Stimulated activated CD4-positive, alpha-beta T cell treated with anti-CD3 and anti-CD28 coated beads, TNF-alpha, amount 100 ng/mL, for 4 hours (primary cell): ENCODE measurements around the gene CYP2U1.
"Not testable (repeated sequence)": the region's sequence is repeated elsewhere in the genome, so short reads cannot be mapped to it uniquely, and the experiment has no call there.

ENCODE experiments used
- DNase-seq, 3 experiments: peaks; one replicate each; pipeline ENCODE4 v3.0.0-alpha.2; 2020; ENCODE audit warnings: low read depth in 3 of 3

The CYP2U1 gene

DNA sequence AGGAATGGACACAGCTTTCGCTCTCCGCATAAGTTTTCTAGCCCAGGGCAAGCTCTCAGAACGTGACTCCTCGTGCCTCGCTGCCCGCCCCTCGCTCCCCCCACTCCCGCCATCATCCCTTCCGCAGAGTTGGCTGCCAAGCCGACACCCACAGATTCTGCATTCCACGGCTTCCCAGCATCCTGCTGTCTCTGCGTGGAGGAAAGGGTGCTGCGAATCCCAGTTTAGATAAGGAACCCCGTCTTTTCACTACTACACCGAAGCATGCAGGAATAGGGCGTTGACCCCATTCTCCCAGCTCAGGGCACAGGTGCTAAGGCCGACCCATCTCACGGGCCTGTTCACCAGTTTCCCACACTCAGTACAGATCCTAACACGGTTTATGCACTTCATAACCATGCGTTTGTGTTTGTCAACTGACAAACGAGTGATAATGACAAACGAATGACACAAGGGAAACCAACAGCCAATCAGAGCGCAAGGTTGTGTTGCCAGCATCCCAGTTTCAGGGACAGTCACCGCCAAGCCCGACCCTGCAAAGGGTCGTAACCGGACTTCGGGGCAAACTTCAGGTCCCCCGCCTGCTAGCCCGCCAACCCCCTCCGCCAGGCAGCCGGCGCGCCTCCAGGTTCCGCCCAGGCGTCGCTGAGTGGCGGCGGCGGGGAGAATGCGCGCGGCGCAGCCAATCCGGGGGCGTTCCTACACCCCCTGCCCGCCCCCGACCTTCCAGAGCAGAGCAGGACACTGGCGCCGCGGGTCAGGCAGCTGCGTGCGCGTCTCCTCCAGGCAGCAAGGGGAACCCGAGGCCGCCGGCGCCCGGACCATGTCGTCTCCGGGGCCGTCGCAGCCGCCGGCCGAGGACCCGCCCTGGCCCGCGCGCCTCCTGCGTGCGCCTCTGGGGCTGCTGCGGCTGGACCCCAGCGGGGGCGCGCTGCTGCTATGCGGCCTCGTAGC, at the start of gene CYP2U1:
Gene CYP2U1 (plus strand): TSS at position 729 of the 954 bp plus-strand sequence. CDS start 95 bp downstream, at position 824.
- peak; percentile 62 to 68 (median 67) for DNase-seq

DNA sequence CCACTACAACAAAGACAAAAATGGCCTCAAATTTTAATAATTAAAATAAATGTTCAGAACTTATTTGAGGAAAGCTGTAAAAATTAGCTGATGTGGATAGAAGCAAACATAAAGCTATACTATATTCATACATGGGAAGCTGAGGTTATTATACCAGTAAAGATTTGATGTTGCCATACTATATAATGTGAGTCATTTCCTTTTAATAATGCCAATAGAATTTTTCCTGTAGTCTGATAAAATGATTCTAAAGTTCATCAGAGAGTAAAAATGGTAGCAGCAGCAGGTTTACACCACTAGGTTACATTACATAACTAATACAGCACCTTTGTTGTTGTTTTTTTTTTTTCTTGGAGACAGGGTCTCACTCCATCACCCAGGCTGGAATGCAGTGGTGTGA, 45.5 kb upstream of the CYP2U1 start:
- no peak for DNase-seq

DNA sequence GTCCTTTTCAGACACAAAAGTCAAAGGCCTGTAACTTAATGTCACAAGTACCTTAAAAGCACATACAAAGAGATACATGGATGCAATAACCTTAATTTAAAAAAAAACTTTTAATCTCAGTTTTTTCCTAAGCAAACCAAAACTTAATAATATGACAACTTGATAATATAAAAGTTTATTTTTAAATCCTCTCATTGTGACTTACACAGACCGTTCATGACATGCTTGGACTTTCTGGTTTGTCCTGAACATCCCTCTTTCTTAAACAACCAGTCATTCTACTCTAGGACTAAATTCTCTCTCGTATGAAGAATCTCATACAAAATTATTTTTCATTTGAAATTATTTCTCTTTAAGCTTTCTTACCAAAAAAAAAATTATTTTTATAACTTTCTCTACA, 43.1 kb upstream of the CYP2U1 start:
- no peak for DNase-seq

DNA sequence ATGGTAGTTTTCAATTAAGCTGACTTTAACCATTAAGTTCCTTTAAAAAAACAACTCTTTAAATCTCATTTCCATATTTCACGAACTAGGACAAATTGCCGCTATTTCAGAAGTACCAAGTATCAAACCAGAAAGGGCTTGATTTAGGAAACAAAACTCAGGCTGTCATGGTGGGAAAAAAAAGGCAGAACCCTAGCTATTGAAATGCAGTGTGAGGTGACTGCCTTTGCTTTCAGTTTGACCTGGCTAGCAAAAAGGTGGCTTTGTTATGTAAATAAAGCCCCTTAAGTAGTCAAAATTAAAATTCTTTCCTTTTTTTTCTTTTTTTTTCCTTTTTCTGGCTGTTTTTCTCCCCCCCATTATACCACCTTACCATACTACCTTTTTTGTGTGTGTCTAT, 40.6 kb upstream of the CYP2U1 start:
- no peak for DNase-seq

DNA sequence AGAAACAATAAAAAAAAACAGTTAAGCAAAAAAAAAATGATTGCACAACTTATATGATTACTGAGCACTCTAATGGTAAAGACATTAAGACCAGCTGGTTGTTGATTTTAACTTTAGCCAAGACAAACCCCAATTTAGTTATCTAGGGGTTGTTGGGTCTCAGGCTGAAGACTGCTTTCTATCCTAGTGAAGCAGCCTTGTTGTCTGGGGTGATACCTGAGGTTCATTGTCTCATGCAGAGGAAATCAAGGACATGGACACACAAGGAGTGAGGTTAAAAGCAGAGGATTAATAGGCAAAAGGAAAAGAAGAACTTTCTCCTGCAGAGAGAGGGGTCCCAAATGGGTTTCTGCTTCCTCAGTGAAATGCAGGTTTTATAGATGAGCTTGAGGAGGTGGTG, 40.0 kb upstream of the CYP2U1 start:
- no peak for DNase-seq

DNA sequence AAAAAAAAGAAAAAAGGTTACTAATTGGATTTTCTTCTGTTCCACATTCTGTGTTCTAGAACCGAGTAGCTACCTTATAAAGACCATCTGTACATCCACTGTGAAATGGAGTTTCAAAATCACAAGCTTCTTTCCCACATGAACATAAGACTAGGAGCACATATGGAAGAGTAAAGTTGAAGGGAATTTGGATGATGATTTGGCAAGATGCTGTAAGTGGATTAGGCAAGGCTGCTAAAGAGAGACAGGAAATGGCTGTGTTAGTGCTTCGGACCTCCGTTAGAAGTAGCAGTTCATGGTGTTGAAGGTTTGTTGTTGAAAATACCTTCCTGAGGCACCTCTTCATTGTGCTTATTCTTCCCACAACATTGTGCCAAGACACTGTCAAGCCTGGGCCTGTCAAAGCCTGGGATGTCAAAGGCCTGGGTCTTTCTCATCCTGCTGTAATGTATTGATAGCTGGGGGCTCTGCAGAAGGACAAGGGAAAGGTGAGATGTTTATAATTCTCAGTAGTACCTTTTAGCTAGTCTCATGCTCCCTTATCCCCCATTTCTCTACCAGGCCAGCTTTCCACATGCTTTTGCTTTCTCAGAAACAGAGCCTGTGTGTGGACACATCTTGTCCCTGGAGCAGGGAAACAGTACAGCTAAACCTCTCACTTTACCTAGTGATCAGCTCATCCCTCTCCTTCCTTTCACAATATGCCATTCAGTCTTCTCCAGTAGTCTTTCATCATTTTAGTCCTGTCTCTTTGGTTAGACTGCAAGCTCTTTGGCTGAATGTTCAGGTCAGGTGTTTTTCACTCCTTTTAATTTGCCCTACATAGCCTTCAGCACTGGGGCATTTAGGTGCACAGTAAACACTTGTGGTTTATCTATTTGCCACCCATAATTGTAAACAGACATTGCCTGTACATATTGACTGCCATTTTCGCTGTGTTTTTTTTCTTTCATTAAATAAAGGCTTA, 37.9 kb upstream of the CYP2U1 start:
- DNase-seq: no peak

DNA sequence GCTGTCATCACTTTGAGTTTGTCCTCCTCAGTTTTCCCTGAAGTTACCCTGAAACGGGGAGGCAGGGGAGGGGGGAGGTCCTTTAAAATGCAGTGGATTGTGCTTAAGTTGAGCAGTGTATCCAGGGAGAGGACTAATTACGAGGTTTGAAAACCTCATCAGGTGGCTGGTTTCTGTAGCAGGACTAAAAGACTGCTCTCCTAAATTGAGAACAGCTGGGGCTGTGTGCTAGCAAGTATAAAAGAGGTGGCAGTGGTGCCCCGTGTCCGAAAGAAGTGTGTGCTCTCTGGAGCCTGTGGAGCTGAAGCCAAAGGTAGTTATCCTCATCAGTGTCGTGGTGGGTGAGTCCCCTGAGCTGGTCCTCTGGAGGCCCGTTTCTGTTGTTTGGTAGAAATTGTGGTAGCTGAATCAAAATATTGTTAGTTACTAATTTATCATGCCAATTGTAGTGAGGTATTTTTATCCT, 37.2 kb upstream of the CYP2U1 start:
- DNase-seq: no peak

DNA sequence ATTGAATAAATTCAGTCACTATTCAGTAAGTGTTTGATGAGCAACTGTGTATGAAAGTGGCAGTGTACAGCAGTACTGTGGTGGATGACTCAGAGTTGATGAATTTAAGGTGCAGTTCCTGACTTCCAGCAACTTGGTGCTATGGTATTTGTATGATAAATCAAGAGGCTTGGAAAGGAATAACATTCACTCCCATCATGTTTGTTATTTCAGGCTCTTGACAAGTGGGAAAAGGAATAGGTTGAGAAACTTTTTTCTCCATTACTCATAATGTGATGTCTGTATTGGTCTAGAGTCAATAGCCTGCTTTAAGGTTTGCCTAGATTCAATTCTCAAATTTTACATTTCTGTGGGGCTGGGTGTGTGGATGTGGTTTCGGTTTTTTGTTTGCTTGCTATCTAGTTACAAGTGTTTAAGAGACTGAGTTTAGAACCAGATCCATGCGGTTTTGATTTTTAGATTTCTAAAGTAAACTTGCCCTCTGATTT, 35.1 kb upstream of the CYP2U1 start:
- DNase-seq: no peak

DNA sequence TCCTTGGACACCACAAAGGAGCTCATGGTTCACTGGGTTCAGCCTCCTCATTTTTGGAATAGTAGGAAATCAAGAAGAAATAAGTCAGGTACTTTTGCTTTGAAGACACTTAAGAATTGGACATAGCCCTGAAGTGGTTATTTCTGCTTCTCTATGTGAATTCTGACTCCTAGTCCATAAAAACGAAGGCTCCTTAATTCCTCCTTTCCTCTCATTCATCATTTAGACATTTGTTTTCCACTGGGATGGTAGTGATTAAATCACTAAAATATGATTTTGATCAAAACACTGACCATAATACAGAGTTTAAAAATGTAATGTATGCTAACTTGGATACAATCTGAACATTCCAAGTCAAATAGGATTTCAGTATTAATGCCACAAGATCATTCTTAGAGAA, 34.7 kb upstream of the CYP2U1 start:
- DNase-seq: no peak

DNA sequence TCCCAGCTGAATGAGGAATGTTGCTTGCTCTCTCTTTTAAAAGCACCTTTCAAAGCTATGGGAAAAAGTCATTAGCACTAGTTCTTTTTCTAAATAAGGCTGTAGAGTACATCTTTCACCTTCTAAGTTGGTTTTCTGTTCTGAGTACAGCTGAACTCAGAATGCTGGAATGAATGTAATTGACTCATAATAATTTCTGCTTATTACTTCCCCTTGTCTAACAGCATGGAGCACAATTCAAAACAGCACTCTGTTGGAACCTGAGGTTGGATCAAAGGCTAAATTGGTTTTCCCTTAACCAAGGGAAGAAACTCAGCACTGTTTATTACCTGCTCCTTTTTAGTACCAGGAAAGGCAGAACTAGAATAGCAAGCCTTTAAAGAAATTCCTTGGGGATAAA, 33.5 kb upstream of the CYP2U1 start:
- no peak for DNase-seq

DNA sequence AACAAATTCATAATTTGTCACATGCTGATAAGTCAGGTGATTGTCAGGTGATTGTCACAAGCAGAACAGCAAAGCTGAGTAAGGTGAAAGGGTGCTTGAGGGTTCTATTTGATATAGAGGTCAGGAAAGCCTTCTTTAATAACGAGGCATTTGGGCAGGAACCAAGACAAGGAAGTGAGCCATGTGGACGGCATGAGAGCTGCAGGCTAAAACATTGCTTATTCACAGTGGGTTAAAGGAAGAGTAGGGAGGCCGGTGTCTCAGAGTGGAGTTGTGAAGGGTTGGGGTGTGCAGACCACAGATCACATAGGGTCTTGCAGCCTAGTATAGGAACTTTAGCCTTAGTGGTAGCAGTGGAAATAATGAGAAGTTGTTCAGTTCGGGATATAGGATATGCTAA, 31.3 kb upstream of the CYP2U1 start:
- no peak for DNase-seq

DNA sequence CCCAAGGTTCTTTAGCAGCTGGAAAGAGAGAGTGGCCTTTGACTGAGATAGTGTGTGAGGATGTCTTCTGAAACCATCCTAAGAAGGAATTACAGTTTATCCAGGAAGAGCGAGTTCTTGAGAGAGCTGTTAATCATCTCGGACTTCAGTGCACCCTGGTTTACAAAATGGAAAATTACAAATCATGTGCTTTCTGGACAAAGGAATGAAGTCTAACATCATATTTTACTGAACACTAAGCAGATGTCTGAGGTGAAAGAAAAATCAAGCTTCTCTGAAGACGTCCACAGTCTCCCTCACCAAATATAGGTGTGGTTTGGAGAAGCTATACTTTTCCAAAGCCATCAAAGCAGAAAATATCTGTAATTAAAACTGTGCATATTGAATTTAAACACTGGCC, 30.8 kb upstream of the CYP2U1 start:
- no peak for DNase-seq

DNA sequence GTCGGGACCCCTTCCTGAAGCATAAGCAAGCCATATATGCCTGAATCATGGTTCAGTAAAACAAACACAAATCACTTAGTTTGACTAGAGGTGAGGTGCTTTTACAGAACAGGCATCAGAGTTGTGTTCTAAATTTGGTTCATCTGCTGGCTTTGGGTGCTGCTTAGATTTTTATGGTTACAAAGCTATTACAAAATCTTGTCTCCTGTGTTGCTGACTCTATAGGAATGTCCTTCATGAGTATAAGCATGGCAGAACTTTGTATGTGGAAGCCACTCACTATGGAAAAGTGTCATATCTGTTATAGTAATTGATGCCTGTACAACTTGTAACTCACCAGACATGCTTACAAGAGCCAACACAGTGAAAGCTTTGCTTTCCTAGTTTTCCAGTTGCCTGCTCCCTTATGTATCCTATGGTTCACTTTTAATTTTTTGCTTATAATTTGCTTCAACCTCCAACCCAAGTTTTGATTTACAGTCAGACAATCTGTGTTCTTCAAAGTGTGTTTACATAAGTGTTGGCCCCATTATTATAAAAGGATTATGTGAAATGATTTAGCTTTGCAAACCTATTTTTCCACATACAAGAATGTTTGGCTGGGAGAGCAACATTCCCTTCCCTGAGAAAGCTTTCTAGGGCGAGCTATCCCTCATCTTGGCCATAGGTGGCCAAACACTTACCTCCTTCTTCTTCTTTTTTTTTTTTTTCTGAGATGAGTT, 30.0 kb upstream of the CYP2U1 start:
- DNase-seq: no peak

DNA sequence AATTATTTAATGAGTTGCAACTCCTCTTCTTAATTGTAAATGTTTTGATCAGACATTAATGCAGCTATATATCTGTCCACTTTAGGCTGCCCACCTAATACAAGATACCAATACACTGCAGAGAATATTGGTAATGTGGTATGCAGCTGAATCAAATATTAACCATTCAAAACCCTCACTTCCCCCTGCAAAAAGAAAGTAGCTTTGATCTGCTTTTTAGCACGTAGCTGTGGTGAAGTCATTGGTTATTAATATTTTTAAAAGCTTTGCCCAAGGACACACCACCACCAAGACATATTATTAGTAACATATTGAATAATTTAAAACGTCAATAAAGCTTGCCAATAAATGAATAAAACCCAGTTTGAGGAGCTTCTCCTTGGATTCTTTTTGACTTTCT, 28.6 kb upstream of the CYP2U1 start:
- DNase-seq: no peak

DNA sequence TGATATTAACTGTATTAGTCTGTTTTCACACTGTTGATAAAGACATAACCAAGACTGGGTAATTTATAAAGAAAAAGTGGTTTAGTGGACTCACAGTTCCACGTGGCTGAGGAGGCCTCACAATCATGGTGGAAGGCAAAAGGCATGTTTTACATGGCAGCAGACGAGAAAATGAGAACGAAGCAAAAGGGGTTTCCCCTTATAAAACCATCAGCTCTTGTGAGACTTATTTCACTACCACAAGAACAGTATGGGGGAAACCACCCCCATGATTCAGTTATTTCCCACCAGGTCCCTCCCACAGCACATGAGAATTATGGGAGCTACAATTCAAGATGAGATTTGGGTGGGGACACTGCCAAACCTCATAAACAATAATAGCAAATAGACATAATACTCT, 26.3 kb upstream of the CYP2U1 start:
- not testable (repeated sequence) for DNase-seq

DNA sequence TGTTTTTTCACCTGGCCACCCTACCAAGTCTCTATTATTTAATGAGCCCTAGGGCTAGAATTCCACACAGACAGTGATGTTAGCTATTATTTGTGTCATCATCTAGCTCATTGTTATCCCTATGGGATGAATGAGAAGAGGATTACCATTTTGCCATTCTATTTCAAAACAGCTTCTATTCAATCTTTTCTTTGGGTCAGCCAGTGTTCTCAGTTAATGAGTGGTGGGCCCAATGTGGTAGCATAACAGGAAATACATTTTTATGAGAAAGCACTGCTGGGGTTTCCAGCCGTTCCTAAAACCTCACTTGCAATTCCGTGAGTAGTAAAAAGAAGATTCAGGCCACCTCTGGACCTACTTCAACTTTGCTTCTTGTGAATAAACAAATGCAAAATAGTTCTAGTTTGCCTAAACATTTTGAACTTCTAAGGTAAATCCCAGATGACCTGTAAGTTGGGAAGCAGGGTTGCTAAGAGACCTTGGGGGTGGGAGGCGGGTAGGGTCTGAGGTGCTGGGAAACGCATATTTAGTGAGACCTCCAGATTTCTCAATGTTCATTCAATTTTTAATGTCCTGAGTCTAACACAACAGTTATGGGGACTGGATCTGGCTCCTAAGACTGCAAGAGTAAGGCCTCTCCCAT, 24.8 kb upstream of the CYP2U1 start:
- no peak for DNase-seq

DNA sequence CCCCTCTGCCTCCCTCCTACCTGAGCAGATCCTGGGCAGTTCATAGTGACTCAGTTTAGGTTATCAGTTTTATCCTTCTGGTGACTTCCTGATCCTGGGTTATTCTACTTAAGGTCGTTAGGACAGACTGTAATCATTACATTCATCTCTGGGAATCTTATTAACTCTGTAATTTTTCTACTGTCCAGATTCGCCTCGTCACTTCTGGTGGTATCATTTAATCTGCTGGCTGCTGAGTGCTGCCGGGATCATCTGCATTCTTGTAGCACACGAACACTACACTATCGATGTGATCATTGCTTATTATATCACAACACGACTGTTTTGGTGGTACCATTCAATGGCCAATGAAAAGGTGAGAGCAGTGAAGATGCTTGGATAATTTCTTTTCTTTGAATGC, 23.0 kb upstream of the CYP2U1 start:
- no peak for DNase-seq

DNA sequence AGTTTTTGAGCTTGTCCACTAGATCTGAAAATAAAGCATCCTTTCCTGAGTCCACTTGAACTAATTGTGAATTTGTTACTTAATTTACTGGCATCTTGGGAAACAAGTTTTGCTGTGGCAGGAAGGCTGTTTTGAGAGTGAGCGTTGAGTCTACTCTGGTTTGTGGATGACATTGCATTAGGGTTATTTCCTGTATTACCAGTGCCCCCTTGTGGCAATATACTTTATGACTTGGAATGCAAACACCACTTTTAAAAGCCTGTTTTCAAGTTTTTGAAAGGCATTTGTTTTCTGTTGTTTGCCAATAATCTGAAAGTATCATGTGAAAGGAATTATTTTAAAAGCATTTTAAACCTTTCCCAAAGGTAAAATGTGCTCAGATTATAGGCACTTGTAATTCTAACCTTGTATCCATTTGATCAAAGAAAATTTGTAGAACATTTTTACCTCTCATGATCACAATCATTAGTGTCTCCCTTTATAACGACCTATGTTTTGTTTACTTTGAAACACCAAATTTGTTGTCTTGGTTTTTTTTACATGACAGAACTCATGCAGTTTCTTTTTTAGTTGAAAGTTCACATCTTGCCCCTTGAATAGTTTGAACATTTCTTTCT, 18.0 kb upstream of the CYP2U1 start:
- peak in 1 of 3 experiments; percentile 7 for DNase-seq

DNA sequence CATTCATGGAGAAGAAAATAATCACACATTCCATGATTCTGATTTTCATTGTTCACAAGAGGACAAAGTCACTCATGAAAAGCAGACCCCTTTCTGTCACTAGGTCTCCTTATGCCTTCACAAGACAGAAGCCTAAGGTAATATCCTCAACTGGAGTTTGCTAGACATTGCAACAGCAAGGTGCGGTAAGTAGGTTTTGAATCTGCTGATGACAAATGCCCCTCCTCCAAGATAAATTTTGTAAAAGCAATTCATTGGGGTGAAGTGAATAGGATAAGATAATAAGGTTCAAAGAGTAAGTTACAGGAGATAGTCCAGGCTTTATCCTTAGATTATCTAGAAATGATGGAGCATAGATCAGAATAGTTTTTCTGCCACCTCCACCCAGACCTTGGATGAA, 16.1 kb upstream of the CYP2U1 start:
- no peak for DNase-seq

DNA sequence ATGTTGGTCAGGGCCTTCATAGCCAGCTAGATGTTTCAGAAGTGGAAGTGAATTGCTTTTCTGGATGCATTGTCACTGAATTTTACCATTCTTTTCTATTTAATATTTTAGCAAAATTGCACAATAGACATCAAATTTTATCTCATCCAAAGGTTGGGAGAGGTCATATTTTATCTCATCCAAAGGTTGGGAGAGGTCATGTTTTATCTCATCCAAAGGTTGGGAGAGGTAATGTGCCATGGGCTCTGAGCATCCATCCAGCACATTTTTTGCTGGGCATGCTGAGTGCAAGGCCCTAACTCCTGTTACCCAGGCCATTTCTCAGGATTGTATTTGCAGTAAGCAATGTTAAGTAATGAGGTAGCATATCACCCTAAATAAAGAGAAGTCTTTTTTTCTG, 14.7 kb upstream of the CYP2U1 start:
- DNase-seq: no peak

DNA sequence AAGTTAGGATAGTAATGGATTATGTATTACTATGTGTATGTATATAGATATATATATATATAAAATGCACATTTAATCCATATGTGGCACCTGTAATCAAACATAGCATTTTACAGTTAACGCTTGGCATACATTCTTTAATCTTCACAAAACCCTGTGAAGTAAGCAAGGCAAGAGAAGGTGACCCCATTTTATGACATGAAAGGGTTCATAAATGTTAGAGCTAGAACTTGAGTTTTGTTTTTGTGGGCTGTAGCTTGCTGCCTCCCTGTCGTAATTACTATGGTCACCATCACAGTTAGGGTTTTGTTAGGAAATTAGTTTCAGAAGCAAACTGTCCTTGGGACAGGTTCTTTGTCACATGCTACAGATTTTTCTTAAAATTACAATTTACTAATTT, 13.8 kb upstream of the CYP2U1 start:
- no peak for DNase-seq
